Keratinocyte (primary cell): ENCODE data around the gene SAMD13.

Experiments used
- EZH2 ChIP-seq: IDR thresholded peaks from one replicate; pipeline ENCODE4 v1.6.1; 2012; ENCODE audit warnings: inconsistent platforms, mild to moderate bottlenecking, low read length, moderate library complexity
- TF ChIP-seq, protein P1 (sequence below), 3 experiments: IDR thresholded peaks in 1 of 3; conservative IDR thresholded peaks in 1 of 3; optimal IDR thresholded peaks in 1 of 3; 2 replicates in 2 of 3; 3 replicates in 1 of 3; pipeline versions ENCODE3 to v1.5.1; 2011; ENCODE audit warnings: low read length in 3 of 3, mild to moderate bottlenecking in 3 of 3, moderate library complexity in 2 of 3, control low read depth in 1 of 3, inconsistent platforms in 1 of 3; ENCODE audit not compliant: insufficient read depth in 2 of 3; ENCODE audit errors: extremely low read depth in 1 of 3

DNA sequence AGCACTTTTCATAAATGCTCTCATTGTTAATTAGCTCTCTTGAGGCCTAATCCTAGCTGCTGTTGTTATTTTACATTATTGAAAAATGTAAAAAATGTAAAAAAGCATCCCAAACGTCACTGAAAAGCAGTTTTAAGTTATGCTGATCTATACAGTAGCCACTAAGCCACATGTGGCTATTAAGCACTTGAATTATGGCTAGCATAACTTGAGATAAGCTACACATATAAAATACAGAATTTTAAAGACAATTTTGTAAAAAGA is 78.3 kb downstream of the SAMD13 start:
- TF ChIP-seq, protein P1, sequence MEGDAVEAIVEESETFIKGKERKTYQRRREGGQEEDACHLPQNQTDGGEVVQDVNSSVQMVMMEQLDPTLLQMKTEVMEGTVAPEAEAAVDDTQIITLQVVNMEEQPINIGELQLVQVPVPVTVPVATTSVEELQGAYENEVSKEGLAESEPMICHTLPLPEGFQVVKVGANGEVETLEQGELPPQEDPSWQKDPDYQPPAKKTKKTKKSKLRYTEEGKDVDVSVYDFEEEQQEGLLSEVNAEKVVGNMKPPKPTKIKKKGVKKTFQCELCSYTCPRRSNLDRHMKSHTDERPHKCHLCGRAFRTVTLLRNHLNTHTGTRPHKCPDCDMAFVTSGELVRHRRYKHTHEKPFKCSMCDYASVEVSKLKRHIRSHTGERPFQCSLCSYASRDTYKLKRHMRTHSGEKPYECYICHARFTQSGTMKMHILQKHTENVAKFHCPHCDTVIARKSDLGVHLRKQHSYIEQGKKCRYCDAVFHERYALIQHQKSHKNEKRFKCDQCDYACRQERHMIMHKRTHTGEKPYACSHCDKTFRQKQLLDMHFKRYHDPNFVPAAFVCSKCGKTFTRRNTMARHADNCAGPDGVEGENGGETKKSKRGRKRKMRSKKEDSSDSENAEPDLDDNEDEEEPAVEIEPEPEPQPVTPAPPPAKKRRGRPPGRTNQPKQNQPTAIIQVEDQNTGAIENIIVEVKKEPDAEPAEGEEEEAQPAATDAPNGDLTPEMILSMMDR (optimal IDR thresholded peaks at IDR 0.05 in 1 of 3, IDR thresholded peaks at IDR 0.05 in 1 of 3, conservative IDR thresholded peaks at IDR 0.05 in 1 of 3; ENCODE audit: extremely low read depth in 1 of 3, insufficient read depth in 2 of 3, low read length in 3 of 3): no peak
- no peak for TF ChIP-seq EZH2
